GM04504 (cell line): ENCODE results near the gene AMPD3.

Experiments
- DNase-seq: peaks from one replicate; pipeline ENCODE4 v3.0.0-alpha.2; 2012; ENCODE audit warnings: low read depth

AMPD3 gene

GRCh38 chr11:10461276-10461790 lies 6.3 kb downstream of the AMPD3 start:
- no peak for DNase-seq

DNA sequence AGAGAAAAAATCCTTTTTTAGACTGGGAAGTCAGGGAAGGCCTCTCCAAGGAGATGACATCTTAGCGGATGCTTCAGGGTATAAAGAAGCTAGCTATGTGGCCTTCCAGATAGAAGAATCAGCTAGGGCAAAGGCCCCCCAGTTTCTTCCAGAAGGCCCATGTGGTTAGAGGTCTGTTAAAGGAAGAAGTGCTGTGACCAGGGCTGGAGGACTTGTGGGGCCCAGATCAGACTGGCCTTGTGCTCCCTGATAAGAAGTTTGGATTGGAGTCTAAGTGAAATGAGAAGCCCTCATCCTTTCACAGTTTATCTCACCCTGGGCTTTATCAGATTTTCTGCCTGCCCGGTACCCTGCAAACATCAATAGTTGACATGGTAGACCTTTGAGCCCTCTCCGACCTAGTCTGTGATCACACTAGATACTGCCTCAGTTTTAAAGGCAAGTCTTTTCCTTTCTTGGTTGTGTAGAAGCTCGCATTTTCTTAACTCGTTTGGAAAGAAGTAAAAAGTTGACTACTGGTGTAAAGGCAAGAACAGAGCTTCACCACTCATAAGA lies 7.8 kb downstream of the AMPD3 start:
- DNase-seq = no peak

- no peak for DNase-seq
Measured at GRCh38 chr11:10473371-10473770, 18.3 kb downstream of the AMPD3 start.

GRCh38 chr11:10474551-10474950 lies 19.5 kb downstream of the AMPD3 start:
- no peak for DNase-seq

- DNase-seq = no peak
Measured at GRCh38 chr11:10476342-10476741, 21.3 kb downstream of the AMPD3 start.

DNA sequence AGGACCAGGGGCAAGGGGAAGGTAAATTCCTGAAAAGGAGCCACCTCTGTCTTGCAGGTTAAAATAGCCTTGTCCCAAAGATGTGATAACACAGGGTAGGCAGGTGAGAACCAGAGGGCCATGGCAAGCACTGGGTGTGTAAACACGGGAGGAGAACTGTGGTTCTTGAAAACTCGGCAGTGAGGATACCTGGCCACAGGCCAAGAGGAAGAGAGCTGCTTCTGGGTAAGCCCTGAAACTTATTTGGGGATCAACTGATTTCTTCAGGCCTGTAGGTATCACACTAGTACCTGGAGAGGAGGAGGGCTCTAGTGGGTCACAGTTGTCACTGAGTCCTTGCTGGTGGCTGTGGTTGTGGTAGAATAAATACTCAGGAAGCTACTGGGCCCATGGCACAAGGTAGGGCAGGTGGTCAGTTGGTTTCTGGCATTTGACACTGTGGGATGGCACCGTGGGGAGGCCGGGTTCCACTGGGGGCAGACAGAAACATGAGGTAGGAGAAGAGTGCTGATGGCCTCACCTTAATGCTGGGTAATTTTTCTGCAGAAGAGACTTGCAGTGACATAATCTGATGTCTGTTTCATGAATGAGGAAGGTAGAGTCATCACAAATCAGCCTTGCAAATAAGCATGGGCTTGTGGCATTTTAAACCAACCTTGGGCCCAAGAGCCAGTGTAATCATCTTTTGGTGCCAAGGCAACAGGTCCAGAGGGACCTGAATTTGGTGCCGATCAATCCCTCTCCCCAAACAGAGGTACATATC lies 22.0 kb downstream of the AMPD3 start:
- no peak for DNase-seq

- DNase-seq = no peak
Measured at GRCh38 chr11:10477690-10478046, 22.6 kb downstream of the AMPD3 start.

DNA sequence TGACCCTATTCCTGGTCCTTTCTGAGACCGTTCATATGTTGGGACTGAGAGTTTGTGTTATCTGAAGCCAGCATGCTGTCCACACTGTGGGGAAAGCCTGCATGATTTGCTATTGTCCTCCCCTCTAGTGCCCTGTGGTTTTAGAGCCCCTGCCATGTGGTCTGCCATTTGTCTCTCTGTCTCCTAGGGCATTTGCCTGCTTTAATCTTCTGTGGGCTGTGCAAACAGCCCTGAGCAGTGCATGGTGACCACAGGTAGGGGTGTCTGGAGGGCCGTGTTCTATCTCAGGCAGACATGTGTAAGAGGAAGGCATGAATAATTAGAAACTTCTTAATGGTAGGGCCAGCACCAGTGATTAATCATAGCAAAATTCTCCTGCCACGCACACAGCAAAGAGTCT lies 23.0 kb downstream of the AMPD3 start:
- no peak for DNase-seq

GRCh38 chr11:10478574-10479550 lies 23.8 kb downstream of the AMPD3 start:
- DNase-seq = no peak

- no peak for DNase-seq
Measured at GRCh38 chr11:10480026-10480425, 25.0 kb downstream of the AMPD3 start.

DNA sequence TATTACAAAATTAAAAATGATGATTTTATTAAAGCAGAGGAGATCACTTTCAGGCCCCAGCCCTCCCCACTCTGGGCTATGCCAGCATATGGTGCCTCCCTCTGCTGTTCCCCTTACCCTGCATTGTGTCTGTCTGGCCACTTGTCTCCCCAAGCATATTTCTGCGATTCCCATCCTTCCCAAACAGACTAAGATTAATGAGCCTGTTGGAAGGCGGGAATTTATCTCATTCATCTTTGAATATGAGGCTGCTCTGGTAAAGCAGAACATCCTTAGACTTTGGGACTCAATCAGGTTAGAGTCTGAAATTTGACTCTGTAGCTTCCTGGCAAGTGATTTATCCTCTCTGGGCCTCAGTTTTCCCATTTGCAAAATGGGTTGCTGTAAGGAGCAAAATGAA lies 25.7 kb downstream of the AMPD3 start:
- no peak for DNase-seq

DNA sequence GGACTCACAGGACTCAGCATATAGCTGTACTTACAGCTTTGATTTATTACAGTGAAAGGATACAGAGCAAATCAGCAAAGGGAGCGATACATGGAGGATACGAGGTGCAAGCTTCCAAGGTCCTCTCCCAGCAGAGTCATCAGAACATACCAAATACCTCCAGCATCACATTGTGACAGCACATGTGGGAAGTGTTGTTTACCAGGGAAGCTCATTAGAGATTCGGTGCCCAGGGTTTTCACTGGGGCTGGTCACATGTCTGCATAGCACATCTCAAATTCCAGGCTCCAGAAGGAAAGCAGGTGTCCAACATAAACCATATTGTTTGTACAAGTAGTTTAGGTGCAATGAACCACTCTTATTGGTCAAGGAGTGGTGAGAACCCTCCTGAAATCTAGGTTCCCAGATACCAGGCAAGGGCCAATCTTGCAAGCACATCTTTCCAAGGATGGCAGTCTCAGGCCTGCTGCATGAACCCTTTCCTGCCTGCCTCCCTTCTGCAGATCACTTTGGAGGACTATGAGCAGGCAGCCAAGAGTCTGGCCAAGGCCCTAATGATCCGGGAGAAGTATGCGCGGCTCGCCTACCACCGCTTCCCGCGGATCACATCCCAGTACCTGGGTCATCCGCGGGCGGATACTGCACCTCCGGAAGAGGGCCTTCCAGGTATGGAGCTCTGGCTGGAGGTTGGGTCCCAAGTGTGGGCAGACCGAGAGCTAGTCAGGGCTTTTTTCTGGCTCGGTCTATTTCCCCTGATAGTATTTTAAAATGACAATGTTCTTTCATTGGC lies 26.7 kb downstream of the AMPD3 start:
- no peak for DNase-seq

GRCh38 chr11:10483174-10483573 lies 28.1 kb downstream of the AMPD3 start:
- DNase-seq = no peak

- no peak for DNase-seq
Measured at GRCh38 chr11:10483584-10483983, 28.5 kb downstream of the AMPD3 start.

DNA sequence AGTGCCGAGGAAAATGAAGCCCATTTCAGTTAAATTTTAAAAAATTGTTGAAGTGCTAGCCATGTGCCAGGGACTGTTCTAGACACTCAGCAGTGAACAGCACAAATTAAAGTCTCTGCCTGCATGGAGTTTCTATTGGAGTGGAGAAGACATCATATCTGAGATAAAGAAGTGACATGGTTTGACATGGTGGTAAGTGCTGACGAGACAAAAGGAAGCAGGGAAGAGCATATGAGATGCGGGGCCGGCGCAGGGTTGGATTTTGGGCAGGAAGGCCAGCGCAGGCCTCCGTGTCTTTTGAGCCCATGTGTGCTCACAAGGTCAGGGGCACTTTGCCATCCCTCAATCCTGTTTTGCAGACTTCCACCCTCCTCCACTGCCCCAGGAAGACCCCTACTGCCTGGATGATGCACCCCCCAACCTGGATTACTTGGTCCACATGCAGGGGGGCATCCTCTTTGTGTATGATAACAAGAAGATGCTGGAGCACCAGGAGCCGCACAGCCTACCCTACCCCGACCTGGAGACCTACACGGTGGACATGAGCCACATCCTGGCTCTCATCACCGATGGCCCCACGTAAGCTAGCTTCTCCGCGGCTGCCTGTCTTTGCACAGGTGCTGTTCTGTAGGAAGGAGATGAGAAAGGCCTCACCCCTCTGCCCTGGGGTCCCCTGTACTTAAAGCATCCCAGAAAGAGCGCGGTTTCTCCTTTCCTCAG lies 29.6 kb downstream of the AMPD3 start:
- no peak for DNase-seq

GRCh38 chr11:10485646-10486045 lies 30.6 kb downstream of the AMPD3 start:
- DNase-seq = no peak

GRCh38 chr11:10486161-10486840 lies 31.2 kb downstream of the AMPD3 start:
- no peak for DNase-seq

DNA sequence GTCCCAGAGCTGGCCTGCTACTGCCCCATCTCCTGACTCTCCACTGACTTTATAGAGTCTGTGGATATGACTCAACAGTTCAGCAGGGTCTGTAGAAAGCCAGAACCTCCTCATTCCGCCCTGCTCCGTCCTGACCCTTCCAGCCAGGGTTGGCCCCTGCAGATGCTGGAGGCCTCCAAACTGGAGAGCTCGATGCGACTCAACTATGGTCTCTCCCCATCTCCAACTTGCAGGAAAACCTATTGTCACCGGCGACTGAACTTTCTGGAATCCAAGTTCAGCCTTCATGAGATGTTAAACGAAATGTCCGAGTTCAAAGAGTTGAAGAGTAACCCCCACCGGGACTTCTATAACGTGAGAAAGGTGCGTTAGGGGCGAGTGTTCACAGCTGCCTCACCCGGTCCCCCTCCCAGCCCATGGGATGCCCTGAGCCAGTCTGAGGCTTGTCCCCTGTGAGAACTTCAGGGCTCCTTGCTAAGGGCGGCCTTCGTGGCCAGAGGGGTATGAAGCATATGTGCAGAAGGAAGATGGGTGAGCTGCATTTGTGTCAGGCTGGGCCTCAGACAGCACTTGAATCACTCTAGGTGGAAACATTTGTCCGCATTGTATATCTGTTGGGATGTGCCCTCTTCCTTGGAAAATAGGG lies 32.1 kb downstream of the AMPD3 start:
- no peak for DNase-seq

DNA sequence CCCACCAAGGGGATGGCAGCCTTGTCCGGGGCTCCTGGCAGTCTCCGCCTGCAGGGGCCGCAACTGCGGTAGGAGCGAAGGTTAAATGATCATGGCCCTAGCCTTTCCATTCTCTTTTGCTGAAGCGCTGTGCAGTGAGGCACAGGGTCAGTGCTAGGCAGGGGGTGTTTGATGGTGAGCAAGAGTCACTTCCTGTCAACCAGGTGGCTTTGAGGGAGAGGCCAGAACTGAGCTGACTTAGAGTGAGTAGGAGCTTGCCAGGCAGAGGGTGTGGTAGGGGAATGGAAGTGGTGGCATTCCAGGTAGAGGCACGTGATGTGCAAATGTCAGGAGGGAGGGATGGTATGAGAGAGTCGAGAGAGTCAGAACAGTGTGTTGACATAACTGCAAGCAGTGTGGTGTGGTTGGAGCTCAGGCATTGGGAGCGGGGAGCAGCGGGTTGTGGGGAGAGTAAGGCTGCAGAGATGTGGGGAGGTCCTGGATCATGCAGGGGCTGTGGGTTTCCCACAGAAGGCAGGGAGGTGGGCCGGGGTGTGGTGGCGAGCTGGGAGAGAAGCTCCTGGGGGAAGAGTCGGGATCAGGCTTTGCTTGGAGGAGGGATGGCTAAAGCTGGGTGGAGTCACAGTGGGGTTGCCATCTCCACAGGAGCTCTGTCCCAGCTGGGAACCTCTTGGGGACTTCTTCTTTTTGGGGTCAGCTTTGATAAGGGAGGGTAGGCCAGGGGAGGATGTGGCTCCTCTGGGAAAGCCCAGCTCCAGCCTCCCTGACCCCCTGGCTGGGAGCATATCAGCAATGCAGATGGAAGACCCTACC lies 33.3 kb downstream of the AMPD3 start:
- no peak for DNase-seq
